HepG2 (cell line): Measurements from ENCODE around the gene NUAK1. TPM values are rescaled to one million over a fixed set of nuclear protein-coding genes. Genes with fewer than 3 reads are reported as not detected.

Source experiments
- HDAC1 ChIP-seq: sonication (generic); formaldehyde crosslinking; IDR thresholded peaks from 2 replicates; pipeline ENCODE4 v1.5.1; 2020; ENCODE audit warnings: mild to moderate bottlenecking, missing genetic modification reagents
- JUND ChIP-seq: sonication (generic); formaldehyde crosslinking; IDR thresholded peaks from 2 replicates; pipeline ENCODE4 v1.8.0; 2022; ENCODE audit warnings: mild to moderate bottlenecking, missing genetic modification reagents
- KLF13 ChIP-seq: sonication (generic); formaldehyde crosslinking; IDR thresholded peaks from 2 replicates; pipeline ENCODE4 v1.4.0; 2020; ENCODE audit warnings: mild to moderate bottlenecking, missing genetic modification reagents
- NCOA2 ChIP-seq: sonication (generic); formaldehyde crosslinking; IDR thresholded peaks from 2 replicates; pipeline ENCODE4 v1.8.0; 2022; ENCODE audit warnings: inconsistent platforms
- POGZ ChIP-seq: sonication (generic); formaldehyde crosslinking; IDR thresholded peaks from 2 replicates; pipeline ENCODE4 v1.4.0; 2020; ENCODE audit warnings: mild to moderate bottlenecking, missing genetic modification reagents
- PRMT3 ChIP-seq: sonication (generic); formaldehyde crosslinking; IDR thresholded peaks from 2 replicates; pipeline ENCODE4 v1.8.1; 2022; ENCODE audit warnings: low read depth, mild to moderate bottlenecking, moderate library complexity, missing genetic modification reagents, borderline replicate concordance
- SSRP1 ChIP-seq: IDR thresholded peaks from 2 replicates; pipeline ENCODE4 v1.6.1; 2016; ENCODE audit warnings: control low read depth
- ZBTB33 ChIP-seq: sonication (generic); formaldehyde crosslinking; IDR thresholded peaks from 2 replicates; pipeline ENCODE4 v1.4.0; 2020; ENCODE audit warnings: missing genetic modification reagents
- ZBTB40 ChIP-seq, 2 experiments: fragments of 450-650 bp in 1 of 2; sonication (generic) in 1 of 2; formaldehyde crosslinking in 1 of 2; IDR thresholded peaks; 2 replicates each; pipeline versions ENCODE4 v1.6.1 to v1.8.0; 2016 to 2022; ENCODE audit warnings: antibody characterized with exemption in 1 of 2, mild to moderate bottlenecking in 1 of 2, missing genetic modification reagents in 1 of 2
- ZNF253 ChIP-seq: sonication (generic); formaldehyde crosslinking; IDR thresholded peaks from 2 replicates; pipeline ENCODE4 v1.8.0; 2022; ENCODE audit warnings: mild to moderate bottlenecking, missing genetic modification reagents, borderline replicate concordance
- ZNF335 ChIP-seq: sonication (generic); formaldehyde crosslinking; IDR thresholded peaks from 2 replicates; pipeline ENCODE4 v1.4.0; 2020; ENCODE audit warnings: missing genetic modification reagents
- polyA plus RNA-seq, 8 experiments: library from polyadenylated mRNA; depleted of rRNA in 3 of 8; stranded (reverse) in 7 of 8; unstranded in 1 of 8; fragments of >200 nt; fragmentation: Illumina TruSeq in 4 of 8; extraction: Trizol in 4 of 8; gene quantifications; 2 replicates each; pipeline versions ENCODE4 v1.2.1 to v1.2.3, GENCODE V29; 2011 to 2016; ENCODE audit warnings: low read depth in 4 of 8, missing spikeins in 1 of 8, mixed read lengths in 1 of 8; ENCODE audit not compliant: insufficient read depth in 1 of 8
- total RNA-seq, 5 experiments: library from RNA; depleted of rRNA; stranded (reverse); fragments of >200 nt; fragmentation: Illumina TruSeq; extraction: Trizol; gene quantifications; 2 replicates each; pipeline ENCODE4 v1.2.3, GENCODE V29; 2016; ENCODE audit warnings: low read depth in 1 of 5
- TF ChIP-seq, protein P1 (sequence below): sonication (generic); formaldehyde crosslinking; IDR thresholded peaks from 2 replicates; pipeline ENCODE4 v1.4.0; 2020; ENCODE audit warnings: missing genetic modification reagents; ENCODE audit errors: not compliant biosample characterization
- TF ChIP-seq, protein P2 (sequence below): sonication (generic); formaldehyde crosslinking; IDR thresholded peaks from 2 replicates; pipeline ENCODE4 v1.4.0; 2020; ENCODE audit warnings: missing genetic modification reagents
- TF ChIP-seq, protein P3 (sequence below): sonication (generic); formaldehyde crosslinking; IDR thresholded peaks from 2 replicates; pipeline ENCODE4 v1.9.0; 2022; ENCODE audit warnings: low read depth, missing genetic modification reagents

NUAK1 gene
- total and polyA plus RNA-seq, 2 of the 13 experiments (the other 11 are each of a cell fraction or from before 2014, with no cell fraction given) = 1.7 to 1.9 TPM

DNA sequence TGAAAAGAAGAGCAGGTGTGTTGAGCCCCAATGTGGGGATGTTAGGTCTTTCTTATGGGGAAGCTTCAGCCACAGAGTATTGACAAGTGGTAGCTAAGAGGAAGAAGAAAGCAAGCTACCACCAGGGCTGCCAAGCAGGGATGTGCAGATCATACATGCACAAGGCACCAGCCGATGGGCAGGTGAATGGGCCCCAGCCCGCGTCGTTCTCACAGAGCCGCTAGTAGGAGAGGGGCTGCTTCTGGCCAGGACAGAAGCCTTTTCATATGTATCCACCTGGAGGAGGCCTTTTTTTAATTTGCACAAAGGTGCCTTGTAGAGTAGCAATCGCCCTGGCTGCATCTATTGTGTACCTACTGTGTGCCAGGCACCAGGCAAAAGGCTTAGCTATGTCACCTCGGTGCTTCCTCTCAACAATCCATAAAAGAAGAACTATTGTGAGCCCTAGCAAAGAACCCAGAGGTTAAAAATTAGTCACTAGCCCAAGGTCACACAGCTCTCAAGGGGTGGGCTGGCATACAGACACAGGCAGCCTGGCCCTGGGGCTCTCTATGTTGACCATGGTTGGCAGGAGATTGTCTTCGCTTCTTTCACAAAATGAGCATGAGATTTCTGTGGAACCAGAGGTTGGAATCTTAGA, 8.2 kb downstream of the NUAK1 start (continued):
- TF ChIP-seq ZBTB40 (IDR thresholded peaks at IDR 0.05) (no peak), ZBTB40 (CRISPR knock-in tag; IDR thresholded peaks at IDR 0.05) (no peak), PRMT3 (CRISPR knock-in tag) (no peak), ZNF335 (no peak), SSRP1 (CRISPR knock-in tag) (no peak), NCOA2 (CRISPR knock-in tag) (no peak), KLF13 (no peak), JUND (CRISPR knock-in tag) (no peak), HDAC1 (CRISPR knock-in tag) (no peak), ZBTB33 (CRISPR knock-in tag) (peak; percentile 94), POGZ (0 out of 2 replicates have a peak, but pooled peaks have one; percentile 22), ZNF253 (CRISPR knock-in tag) (no peak)
- TF ChIP-seq, protein P1, sequence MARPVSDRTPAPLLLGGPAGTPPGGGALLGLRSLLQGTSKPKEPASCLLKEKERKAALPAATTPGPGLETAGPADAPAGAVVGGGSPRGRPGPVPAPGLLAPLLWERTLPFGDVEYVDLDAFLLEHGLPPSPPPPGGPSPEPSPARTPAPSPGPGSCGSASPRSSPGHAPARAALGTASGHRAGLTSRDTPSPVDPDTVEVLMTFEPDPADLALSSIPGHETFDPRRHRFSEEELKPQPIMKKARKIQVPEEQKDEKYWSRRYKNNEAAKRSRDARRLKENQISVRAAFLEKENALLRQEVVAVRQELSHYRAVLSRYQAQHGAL (CRISPR knock-in tag) = no peak
- TF ChIP-seq, protein P2, sequence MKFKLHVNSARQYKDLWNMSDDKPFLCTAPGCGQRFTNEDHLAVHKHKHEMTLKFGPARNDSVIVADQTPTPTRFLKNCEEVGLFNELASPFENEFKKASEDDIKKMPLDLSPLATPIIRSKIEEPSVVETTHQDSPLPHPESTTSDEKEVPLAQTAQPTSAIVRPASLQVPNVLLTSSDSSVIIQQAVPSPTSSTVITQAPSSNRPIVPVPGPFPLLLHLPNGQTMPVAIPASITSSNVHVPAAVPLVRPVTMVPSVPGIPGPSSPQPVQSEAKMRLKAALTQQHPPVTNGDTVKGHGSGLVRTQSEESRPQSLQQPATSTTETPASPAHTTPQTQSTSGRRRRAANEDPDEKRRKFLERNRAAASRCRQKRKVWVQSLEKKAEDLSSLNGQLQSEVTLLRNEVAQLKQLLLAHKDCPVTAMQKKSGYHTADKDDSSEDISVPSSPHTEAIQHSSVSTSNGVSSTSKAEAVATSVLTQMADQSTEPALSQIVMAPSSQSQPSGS = no peak
- TF ChIP-seq, protein P3, sequence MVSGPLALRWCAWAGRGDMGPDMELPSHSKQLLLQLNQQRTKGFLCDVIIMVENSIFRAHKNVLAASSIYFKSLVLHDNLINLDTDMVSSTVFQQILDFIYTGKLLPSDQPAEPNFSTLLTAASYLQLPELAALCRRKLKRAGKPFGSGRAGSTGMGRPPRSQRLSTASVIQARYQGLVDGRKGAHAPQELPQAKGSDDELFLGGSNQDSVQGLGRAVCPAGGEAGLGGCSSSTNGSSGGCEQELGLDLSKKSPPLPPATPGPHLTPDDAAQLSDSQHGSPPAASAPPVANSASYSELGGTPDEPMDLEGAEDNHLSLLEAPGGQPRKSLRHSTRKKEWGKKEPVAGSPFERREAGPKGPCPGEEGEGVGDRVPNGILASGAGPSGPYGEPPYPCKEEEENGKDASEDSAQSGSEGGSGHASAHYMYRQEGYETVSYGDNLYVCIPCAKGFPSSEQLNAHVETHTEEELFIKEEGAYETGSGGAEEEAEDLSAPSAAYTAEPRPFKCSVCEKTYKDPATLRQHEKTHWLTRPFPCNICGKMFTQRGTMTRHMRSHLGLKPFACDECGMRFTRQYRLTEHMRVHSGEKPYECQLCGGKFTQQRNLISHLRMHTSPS (CRISPR knock-in tag) = peak; percentile 76
